Neuron (in vitro differentiated cells): ENCODE results near the gene SNRNP25.
"Not testable (repeated sequence)": the region's sequence is repeated elsewhere in the genome, so short reads cannot be mapped to it uniquely, and the experiment has no call there.

Experiments used
- H2AFZ ChIP-seq: one replicate; pipeline ENCODE4 v1.6.1; 2013; ENCODE audit warnings: low read depth, mild to moderate bottlenecking, inconsistent platforms, low read length, moderate library complexity
- H3K27me3 ChIP-seq: one replicate; pipeline ENCODE4 v1.6.1; 2013; ENCODE audit warnings: low read length; ENCODE audit not compliant: insufficient read depth
- H3K36me3 ChIP-seq: one replicate; pipeline ENCODE4 v1.6.1; 2013; ENCODE audit warnings: low read length; ENCODE audit not compliant: insufficient read depth
- H3K4me1 ChIP-seq: one replicate; pipeline ENCODE4 v1.6.1; 2013; ENCODE audit warnings: low read length; ENCODE audit not compliant: insufficient read depth
- H3K4me3 ChIP-seq: 2 replicates; pipeline ENCODE4 v1.5.1; 2013; ENCODE audit warnings: mild to moderate bottlenecking, low read length, moderate library complexity
- H3K9me3 ChIP-seq: one replicate; pipeline ENCODE4 v1.6.1; 2013; ENCODE audit warnings: low read length

SNRNP25 gene

DNA sequence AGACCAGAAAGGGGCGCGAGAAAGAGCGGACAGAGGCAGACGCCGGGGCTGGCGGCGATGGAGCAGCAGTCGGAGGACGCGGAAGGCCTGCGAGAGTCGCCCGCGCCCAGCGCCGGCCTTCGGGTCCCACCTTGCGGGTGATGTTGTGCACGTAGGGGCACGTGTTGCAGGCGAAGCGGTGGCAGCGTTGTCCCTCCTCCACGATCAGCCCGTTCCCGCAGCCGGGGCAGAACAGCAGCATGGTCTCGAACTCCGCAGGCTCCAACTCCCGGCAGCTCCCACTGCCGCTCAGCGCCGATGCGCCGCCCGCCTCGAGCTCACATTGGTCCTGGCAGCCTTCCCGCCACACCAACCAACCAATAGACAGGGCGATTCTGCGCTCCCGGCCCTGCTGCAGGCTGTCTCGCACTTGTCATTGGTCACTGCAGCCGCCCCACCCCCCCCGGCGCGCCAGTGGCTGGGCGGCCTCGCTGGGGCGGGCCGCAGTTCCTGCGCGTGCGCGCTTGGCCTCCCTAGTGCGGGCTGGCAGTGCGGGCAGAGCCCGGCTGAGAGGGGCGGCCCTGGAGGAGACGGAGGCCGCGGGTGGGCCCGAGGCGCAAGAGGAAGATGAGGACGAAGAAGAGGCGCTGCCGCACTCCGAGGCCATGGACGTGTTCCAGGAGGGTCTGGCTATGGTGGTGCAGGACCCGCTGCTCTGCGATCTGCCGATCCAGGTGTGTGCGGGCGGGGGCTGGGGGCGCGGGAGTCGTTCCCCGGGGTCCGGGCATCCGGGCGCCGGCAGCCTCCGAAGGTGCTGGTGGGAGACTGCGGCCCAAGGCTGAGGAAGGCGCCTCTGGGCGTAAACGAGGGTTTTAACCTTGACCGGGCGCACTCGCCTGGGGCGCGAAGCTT, at the start of gene SNRNP25, which contains the start of gene POLR3K:
Gene SNRNP25 (plus strand): TSS at position 483 of the 891 bp plus-strand sequence. CDS start 189 bp downstream, at position 672.
Gene POLR3K (minus strand): TSS at position 263 of the 891 bp plus-strand sequence. CDS start 22 bp downstream, at position 241.
- Histone ChIP-seq H3K36me3 (peaks cover 45% of the 10 kb centered on the region), H3K9me3 (no peaks in the 10 kb centered on the region), H3K4me1 (peaks cover 2% of the 10 kb centered on the region), H2AFZ (peak within 1 kb of the TSS; percentile 70), H3K4me3 (peak within 1 kb of the TSS; percentile 85), H3K27me3 (no peaks in the 10 kb centered on the region)

DNA sequence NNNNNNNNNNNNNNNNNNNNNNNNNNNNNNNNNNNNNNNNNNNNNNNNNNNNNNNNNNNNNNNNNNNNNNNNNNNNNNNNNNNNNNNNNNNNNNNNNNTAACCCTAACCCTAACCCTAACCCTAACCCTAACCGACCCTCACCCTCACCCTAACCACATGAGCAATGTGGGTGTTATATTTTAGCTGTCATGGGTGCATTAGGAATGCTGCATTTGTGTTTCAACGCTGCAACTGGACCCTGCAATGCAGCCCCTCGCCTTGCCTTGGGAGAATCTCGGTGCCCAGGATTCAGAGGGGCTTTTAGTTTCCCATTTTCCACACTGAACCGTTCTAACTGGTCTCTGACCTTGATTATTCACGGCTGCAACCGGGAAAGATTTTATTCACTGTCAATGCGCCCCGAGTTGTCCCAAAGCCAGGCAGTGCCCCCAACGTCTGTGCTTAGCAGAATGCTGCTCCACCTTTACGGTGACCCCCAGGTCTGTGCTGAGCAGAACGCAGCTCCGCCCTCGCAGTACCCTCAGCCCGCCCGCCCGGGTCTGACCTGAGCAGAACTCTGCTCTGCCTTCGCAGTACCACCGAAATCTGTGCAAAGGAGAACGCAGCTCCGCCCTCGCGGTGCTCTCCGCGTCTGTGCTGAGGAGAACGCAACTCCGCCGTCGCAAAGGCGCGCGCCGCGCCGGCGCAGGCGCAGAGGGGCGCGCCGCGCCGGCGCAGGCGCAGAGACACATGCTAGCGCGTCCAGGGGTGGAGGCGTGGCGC, 43.5 kb upstream of the SNRNP25 start:
- peak overlapping the region; percentile 45 for H3K4me3 ChIP-seq

DNA sequence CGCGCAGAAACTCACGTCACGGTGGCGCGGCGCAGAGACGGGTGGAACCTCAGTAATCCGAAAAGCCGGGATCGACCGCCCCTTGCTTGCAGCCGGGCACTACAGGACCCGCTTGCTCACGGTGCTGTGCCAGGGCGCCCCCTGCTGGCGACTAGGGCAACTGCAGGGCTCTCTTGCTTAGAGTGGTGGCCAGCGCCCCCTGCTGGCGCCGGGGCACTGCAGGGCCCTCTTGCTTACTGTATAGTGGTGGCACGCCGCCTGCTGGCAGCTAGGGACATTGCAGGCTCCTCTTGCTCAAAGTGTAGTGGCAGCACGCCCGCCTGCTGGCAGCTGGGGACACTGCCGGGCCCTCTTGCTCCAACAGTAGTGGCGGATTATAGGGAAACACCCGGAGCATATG, 42.9 kb upstream of the SNRNP25 start:
- not testable (repeated sequence) for H3K4me3 ChIP-seq, H3K27me3 ChIP-seq, H3K36me3 ChIP-seq, H3K4me1 ChIP-seq, H2AFZ ChIP-seq, H3K9me3 ChIP-seq

More for the DNA sequence above, 43.5 kb upstream of the SNRNP25 start:
- H3K36me3 ChIP-seq = no peaks in the 10 kb centered on the region
- H2AFZ ChIP-seq = no peak overlapping the region
- no peaks in the 10 kb centered on the region for H3K4me1 ChIP-seq
- H3K9me3 ChIP-seq = no peaks in the 10 kb centered on the region
- H3K27me3 ChIP-seq = no peaks in the 10 kb centered on the region

DNA sequence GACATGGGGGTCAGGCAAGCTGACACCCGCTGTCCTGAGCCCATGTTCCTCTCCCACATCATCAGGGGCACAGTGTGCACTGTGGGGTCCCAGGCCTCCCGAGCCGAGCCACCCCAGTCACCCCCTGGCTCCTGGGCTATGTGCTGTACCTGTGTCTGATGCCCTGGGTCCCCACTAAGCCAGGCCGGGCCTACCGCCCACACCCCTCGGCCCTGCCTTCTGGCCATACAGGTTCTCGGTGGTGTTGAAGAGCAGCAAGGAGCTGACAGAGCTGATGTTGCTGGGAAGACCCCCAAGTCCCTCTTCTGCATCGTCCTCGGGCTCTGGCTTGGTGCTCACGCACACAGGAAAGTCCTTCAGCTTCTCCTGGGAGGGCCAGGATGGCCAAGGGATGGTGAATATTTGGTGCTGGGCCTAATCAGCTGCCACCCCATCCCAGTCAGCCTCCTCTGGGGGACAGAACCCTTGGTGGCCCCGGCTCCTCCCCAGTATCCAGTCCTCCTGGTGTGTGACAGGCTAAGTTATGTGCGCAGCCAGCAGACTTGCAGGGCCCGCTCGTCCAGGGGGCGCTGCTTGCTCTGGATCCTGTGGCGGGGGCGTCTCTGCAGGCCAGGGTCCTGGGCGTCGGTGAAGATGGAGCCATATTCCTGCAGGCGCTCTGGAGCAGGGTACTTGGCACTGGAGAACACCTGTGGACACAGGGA, 36.4 kb upstream of the SNRNP25 start:
- not testable (repeated sequence) for H3K4me1 ChIP-seq, H3K4me3 ChIP-seq, H3K27me3 ChIP-seq, H3K9me3 ChIP-seq, H2AFZ ChIP-seq, H3K36me3 ChIP-seq

DNA sequence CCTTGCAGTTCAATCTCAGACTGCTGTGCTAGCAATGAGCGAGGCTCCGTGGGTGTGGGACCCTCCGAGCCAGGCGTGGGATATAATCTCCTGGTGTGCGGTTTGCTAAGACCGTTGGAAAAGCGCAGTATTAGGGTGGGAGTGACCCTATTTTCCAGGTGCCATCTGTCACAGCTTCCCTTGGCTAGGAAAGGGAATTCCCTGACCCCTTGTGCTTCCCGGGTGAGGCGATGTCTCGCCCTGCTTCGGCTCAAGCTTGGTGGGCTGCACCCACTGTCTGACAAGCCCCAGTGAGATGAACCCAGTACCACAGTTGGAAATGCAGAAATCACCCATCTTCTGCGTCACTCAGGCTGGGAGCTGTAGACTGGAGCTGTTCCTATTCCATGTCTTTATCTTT, 32.7 kb upstream of the SNRNP25 start:
- not testable (repeated sequence) for H3K4me3 ChIP-seq, H3K9me3 ChIP-seq, H2AFZ ChIP-seq, H3K4me1 ChIP-seq, H3K27me3 ChIP-seq, H3K36me3 ChIP-seq

DNA sequence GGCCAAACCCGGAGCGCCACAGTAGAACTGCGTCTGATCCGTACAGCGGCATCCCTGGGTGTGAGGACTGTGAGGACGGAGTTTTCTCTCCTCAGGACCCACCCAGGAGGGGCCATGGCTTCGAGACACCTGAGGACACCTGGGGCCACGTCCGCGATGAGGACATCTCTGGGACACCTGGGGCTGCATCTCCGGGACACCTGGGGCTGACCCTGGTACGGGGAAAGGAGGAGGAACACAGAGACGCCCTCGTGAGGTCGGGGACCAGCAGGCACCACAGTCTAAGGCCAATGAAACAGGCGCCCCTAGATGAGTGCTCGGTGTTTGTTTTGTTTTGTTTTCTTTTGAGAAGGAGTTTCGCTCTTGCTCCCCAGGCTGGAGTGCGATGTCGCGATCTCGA, 29.5 kb upstream of the SNRNP25 start:
- not testable (repeated sequence) for H3K36me3 ChIP-seq, H3K9me3 ChIP-seq, H2AFZ ChIP-seq, H3K27me3 ChIP-seq, H3K4me3 ChIP-seq, H3K4me1 ChIP-seq

DNA sequence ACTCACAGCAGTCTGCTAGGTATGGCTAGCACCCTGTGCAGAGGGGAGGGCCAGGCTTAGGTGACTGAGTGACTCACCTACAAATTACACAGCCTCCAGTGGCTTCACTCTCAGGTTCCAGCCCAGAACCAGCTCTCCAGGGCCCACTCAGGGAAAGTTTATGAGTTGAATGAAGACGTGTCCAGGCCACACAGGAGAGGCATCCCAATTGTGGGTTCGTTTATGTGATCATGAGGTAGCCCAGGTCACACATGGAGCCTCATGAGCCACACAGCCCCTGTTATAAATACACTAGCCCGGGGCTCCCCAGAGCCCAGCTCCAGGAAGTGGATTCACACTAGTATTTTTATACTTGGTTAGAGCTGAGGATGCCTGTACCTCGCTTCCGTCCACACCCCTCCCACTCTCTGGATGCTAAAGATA, 27.7 kb upstream of the SNRNP25 start:
- H3K4me1 ChIP-seq, H3K36me3 ChIP-seq, H3K27me3 ChIP-seq, H2AFZ ChIP-seq, H3K9me3 ChIP-seq, H3K4me3 ChIP-seq: not testable (repeated sequence)

DNA sequence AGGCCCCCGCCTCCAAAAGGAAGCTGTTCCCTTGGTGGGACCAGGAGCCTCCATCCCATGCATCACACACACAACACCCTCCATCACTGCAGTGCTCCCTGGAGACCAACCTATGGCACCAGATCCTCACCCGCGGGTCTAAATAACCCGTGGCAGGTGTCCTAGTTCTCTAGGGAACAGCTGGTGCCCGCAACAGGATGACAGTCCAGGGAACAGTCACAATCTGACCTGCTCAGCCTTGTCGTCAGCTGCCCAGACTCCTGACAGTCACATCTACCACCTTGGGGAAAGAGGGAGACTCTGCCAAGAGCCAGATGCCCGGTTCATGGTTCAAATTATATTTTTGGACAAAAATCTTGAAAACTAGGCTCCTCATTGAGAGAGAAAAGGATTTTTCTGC, 23.0 kb upstream of the SNRNP25 start:
- H3K4me1 ChIP-seq, H3K9me3 ChIP-seq, H3K27me3 ChIP-seq, H2AFZ ChIP-seq, H3K4me3 ChIP-seq, H3K36me3 ChIP-seq: not testable (repeated sequence)

DNA sequence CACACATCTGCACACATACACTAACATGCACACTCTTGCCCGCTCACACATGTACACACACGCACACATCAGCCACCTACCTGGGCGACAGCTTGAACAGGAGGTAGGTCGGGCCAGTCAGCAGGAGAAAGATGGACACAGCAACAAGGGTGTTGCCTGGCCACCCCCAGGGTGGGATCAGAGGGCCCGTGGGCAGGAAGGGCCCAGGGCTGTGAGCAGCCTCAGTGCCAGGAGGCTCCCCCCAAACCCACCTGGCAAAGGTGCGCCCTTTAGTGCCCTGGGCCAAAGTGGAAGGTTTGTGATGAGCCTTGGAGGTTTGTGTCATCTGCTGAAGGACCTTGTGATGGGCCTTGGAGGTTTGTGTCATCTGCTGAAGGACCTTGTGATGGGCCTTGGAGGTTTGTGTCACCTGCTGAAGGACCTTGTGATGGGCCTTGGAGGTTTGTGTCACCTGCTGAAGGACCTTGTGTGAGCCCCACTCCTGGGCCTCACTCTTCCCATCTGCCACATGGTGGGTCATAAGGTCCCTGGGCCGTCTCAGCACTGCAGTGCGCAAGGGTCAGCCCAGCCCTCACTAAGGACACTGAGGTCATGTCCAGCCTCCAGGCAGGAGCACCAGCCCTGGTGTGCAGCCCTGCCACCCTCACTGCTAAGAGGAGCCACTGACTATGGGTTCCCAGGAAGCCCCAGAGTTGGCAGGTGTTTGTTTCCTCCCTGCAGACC, 20.3 kb upstream of the SNRNP25 start:
- not testable (repeated sequence) for H3K4me1 ChIP-seq, H3K36me3 ChIP-seq, H3K9me3 ChIP-seq, H2AFZ ChIP-seq, H3K4me3 ChIP-seq, H3K27me3 ChIP-seq

DNA sequence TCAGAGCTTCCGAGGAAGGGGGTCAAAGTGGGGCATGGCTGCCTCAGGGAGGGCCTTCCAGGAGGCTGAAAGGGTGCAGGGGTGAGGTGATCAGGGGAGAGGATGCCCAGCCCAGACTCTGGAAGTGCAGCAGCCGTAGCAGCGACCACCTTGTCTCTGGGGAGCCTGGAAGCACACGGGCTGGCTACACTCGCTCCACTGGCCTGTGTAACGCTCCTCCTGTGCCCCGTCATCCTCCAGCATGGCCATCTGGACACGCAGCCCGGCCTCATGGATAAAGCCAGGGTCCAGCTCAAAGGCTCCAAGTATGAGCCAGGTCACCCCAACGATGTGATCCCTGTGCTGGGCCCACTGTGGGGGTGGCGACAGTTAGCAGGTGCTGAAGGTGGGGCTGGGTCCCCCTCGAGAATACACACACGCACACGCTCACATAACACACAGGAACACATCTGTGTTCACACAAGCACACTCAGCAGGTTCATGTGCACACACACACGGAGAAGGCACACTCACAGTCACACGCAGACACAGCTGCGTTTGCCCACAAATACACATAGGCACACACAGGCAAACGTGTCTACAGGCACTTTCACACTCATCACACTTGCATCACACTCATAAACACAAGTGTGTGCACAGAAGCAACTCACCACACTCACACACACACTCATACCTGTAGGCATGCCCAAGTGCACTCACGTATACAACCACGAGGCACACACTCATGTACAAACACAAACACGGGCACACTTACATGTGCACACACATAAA, 19.6 kb upstream of the SNRNP25 start:
- H3K27me3 ChIP-seq = no peaks in the 10 kb centered on the region
- H2AFZ ChIP-seq = no peak overlapping the region
- H3K9me3 ChIP-seq = no peaks in the 10 kb centered on the region
- peaks cover 5% of the 10 kb centered on the region for H3K4me1 ChIP-seq
- H3K4me3 ChIP-seq = no peak overlapping the region
- no peaks in the 10 kb centered on the region for H3K36me3 ChIP-seq

DNA sequence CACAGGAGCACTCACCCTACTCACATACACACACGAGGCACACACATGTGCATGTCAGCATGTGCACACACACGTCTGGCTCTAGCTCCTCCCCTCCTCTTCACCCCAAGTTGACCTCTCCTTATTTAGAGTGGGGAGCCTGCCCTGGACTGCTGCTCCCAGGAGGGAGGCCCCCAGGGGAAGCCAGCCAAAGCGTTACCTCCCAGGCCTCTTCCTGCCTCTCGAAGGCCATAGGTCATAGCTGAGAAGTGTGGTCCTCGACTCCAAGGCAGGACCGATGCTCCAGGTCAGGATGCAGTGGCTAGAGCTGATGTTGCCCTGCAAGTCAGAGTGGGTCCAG, 19.0 kb upstream of the SNRNP25 start:
- H3K36me3 ChIP-seq = no peaks in the 10 kb centered on the region
- H3K9me3 ChIP-seq = no peaks in the 10 kb centered on the region
- no peak overlapping the region for H3K4me3 ChIP-seq
- no peak overlapping the region for H2AFZ ChIP-seq
- no peaks in the 10 kb centered on the region for H3K27me3 ChIP-seq
- H3K4me1 ChIP-seq = peaks cover 5% of the 10 kb centered on the region

DNA sequence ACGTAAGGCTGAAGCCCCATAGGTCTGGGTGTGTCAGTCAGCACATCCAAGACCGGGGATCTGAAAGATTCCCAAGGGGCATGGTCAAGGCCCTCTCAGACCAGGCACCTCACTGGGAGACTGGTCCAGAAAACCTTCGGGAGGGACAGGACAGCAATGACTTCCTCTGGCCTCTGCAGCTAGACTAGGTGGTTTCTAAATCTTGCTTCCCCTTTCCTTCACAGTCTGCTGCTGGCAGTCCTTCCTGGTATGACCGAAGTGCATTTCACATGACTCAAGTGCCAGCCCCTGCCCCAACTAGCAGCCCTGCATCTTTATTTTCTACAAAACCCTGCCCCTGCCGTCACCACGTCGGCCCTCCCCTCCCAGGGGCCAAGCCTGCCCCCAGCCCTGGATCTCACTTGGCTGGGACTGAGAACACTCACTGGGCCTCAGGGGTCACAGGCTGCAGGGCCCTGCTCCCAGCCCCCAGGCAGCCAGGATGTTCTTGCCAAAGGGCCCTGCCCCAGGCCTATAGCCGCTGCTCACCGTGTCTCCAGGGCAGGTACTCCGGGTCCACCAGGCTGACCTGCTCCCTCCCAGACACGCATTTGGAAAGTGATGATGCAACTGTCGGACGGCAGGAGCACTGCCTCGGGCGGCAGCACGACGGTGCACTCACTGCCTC, 18.5 kb upstream of the SNRNP25 start:
- Histone ChIP-seq H3K27me3 (no peaks in the 10 kb centered on the region), H2AFZ (no peak overlapping the region), H3K4me1 (peaks cover 5% of the 10 kb centered on the region), H3K36me3 (no peaks in the 10 kb centered on the region), H3K9me3 (no peaks in the 10 kb centered on the region), H3K4me3 (no peak overlapping the region)
